HG03442 (cell line): Measurements from ENCODE around the gene CAMKK2.
"Not testable (repeated sequence)": the region's sequence is repeated elsewhere in the genome, so short reads cannot be mapped to it uniquely, and the experiment has no call there.

ENCODE experiments used
- ATAC-seq: cut with Tn5 transposase; IDR thresholded peaks from one replicate; pipeline ENCODE4 v1.9.1; 2021; ENCODE audit warnings: mild to moderate bottlenecking, moderate library complexity; ENCODE audit not compliant: unreplicated experiment

Gene CAMKK2

GRCh38 chr12:121280531-121280930 is 16.0 kb downstream of the CAMKK2 start:
- ATAC-seq: not testable (repeated sequence)

- no peak for ATAC-seq
Observed at GRCh38 chr12:121279507-121279915, 17.0 kb downstream of the CAMKK2 start.

GRCh38 chr12:121279071-121279375 is 17.5 kb downstream of the CAMKK2 start:
- ATAC-seq: no peak

DNA sequence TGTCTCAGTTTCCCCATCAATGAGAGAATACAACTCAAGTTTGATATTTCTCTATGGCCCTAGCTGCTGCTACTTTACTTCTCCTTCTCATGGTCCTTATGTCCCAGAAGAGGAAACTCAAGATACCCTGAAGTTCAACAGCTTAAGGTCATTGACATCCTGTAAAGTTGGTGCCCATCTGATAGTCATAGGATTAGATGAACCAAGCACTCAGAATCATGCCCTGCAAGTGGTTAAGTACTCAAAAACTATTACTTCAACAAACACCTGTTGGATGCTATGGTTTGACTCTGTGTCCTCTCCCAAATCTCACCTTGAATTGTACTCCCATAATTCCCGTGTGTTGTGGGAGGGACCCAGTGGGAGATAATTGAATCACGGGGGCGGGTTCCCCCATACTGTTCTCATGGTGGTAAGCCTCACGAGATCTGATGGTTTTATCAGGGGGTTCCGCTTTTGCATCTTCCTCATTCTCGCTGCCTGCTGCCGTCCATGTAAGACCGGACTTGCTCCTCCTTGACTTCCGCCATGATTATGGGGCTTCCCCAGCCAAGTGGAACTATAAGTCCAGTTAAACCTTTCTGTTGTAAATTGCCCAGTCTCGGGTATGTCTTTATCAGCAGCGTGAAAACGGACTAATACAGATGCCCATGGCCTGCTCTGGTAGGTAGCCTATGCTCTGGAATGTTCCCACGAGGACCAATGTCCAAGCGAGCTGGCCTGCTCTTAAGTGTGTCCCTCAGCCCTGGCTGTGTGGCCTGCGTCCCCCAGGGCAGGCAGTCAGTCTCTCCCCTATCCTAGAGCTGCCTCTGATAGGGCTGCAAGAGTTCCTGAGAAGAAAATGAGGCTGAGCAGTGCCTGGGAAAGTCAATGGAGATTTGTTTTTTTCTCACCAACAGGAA is 18.1 kb downstream of the CAMKK2 start:
- no peak for ATAC-seq

DNA sequence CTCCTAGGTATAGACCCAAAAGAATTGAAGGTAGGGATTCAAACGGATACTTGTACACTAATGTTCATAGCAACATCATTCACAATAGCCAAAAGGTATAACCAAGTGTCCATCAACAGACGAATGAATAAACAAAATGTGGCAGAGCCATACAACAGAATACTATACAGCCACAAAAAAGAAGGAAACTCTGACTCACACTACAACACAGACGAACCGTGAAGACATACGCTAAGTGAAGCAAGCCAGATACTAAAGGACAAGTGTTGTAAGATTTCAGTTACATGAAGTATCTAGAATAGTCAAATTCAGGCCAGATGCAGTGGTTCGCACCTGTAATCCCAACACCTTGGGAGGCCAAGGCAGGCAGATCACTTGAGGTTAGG is 19.1 kb downstream of the CAMKK2 start:
- peak; percentile 19 for ATAC-seq

GRCh38 chr12:121274036-121274763 is 22.3 kb downstream of the CAMKK2 start:
- ATAC-seq: no peak

DNA sequence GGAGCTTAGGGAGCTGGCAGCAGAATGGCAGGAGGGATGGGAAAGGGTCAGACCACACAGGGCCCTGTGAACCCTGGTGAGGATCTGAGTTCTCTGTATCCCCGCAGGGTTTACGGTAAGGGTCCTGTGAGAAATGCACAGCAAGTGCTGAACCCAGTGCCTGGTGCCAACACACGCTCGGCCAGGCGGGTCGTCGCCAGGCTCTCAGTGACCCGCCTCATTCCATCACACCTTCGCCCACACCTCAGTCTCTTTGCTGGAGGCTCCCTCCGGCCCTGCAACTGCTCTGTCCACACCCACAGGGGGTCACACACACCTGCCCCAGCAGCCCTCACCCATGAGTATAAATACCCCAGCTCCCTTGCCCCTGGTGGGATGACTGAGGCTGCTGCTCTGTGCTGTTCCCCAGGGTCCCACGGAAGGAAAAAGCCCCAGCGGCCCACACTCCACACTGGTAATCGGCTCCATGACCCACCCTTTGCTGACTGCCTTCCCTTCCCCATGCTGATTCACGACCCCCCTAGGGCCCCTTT is 23.1 kb downstream of the CAMKK2 start:
- no peak for ATAC-seq

GRCh38 chr12:121267822-121268221 is 28.7 kb downstream of the CAMKK2 start:
- no peak for ATAC-seq

DNA sequence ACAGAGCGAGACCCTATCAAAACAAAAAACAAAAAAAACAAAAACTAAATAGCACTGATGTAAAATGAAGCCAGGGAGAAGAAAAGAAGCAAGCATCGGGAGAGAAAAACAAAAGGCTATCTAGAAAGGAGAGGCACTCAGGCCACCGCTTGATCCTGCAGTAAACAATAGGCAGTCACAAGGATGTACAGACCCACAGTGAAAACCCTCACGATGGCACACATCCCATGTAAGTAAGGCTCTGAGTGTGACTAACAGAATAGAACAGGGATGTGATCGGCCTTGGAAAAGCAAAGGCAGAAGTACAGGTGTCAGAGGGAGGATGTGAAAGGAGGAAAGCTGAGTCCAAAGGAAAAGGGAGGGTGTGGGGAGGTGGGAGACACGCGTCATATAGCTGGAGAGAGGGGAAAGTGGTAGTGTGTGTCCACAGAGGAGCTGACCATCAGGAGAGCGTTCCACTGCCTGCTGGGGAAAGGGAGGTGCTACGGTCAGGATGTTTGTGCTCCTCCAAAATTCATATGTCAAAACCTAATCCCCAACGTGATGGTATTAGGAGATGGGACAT is 31.5 kb downstream of the CAMKK2 start:
- ATAC-seq: no peak

DNA sequence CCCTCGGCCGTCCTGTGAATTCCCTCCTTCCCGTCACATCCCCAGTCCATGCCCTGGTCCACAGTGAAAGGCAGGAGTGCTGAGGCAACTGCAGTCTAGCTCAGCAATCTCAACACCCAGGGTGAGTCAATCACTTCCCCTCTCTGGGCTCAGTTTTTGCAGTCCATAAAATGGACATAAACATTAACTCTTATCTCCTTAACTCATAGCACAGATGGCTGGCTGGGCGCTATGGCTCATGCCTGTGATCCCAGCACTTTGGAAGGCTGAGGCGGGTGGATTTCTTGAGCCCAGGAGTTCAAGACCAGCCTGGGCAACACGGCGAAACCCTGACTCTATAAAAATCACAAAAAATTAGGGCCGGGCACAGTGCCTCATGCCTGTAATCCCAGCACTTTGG is 32.4 kb downstream of the CAMKK2 start:
- ATAC-seq: no peak

- ATAC-seq: no peak
Observed at GRCh38 chr12:121263206-121263935, 33.1 kb downstream of the CAMKK2 start.

DNA sequence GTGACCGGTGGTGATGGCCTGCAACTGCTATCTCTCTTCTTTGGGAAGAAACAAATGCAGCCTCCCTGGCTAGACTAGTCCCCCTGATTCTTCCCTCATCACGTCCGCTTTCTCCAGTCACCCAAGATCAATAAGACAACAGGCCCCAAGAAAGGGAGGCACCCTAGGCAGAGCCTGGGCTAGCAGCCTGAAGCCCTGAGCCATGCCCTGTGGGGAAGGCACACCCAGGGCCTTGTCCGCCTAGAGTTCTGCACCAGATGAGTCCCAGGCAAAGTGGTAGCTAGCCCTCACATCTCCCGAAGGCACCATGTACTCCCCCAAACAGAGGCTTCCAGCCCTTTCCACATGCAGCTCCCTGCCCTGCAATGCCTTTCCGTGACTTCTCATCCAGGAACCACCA is 35.1 kb downstream of the CAMKK2 start:
- ATAC-seq: no peak

- ATAC-seq: no peak
Observed at GRCh38 chr12:121260091-121260490, 36.4 kb downstream of the CAMKK2 start.

- no peak for ATAC-seq
Observed at GRCh38 chr12:121259074-121259473, 37.4 kb downstream of the CAMKK2 start.

DNA sequence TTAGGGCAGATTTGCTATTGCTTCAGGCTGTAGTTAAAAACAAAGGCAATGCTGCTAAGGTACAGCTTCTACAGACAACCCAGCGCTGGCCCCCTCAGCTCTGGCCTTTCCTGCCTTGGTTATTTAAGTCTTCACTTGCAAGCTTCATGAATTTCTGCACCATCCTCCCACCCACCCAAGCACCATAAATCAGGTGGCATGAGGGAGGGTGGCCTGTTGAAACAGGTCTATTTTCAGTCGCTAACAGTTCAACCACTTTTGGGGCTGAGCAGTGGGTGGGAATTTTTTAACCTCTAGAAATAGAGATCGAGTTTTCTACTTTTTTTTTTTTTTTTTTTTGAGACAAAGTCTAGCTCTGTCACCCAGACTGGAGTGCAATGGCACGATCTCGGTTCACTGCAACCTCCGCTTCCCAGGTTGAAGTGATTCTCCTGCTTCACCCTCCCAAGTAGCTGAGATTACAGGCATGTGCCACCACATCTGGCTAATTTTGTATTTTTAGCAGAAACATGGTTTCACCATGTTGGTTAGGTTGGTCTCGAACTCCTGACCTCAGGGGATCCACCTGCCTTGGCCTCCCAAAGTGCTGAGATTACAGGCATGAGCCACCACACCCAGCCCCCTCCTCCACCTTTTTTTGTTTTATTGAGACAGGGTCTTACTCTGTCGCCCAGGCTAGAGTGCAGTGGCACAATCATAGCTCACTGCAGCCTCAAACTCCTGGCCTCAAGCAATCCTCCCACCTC is 38.6 kb downstream of the CAMKK2 start:
- not testable (repeated sequence) for ATAC-seq

- ATAC-seq: no peak
Observed at GRCh38 chr12:121255433-121255832, 41.1 kb downstream of the CAMKK2 start.

DNA sequence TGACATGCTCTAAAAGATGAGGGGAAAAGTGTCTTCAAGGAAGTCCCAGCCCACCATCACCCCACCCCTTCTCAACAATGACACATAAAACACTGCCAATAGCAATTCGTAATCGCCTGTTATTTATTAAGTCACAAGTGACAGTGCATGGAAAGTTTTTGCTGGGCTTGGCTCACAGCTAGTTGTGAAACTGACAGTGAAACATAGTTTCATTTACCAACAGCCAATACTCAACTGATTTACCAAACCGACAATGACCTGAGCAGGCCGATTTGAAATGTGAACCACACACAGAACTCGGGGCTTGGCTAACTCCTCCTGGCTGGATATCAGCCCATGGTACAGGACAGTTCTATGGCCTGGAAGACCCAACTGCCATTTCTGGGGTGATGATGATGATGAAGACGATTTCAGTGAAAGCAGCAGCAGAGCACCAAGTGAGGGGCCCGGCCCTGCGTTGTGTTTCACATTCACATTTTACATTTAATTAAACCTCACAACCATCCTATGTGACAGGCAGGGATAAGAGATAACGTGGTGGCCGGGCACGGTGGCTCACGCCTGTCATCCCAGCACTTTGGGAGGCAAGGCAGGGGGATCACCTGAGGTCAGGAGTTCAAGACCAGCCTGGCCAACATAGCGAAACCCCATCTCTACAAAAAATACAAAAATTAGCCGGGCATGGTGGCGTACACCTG is 42.7 kb downstream of the CAMKK2 start:
- ATAC-seq: no peak

- ATAC-seq: no peak
Observed at GRCh38 chr12:121252712-121253345, 43.7 kb downstream of the CAMKK2 start.

GRCh38 chr12:121251838-121252237 is 44.7 kb downstream of the CAMKK2 start:
- ATAC-seq: no peak
